WTC11 (cell line): ENCODE results near the gene BMP7. TPM values are rescaled to one million over a fixed set of nuclear protein-coding genes. Genes with fewer than 3 reads are reported as not detected.

Experiments used
- ATAC-seq: fragments of 200-7000 bp; cut with Tn5 transposase; 2 replicates; pipeline ENCODE4 v1.10.0; 2021; ENCODE audit warnings: mild to moderate bottlenecking, moderate library complexity
- CTCF ChIA-PET: fragments of 300-600 bp; sonication (Branson Sonifier 250); formaldehyde crosslinking; loops from one replicate; lab custom pipeline; 2021; ENCODE audit warnings: antibody characterized with exemption; lab: Charles Lee
- POLR2A ChIA-PET: fragments of 350-600 bp; sonication (Branson Sonifier 250); formaldehyde crosslinking; loops from one replicate; lab custom pipeline; 2021; ENCODE audit warnings: antibody characterized with exemption; lab: Charles Lee
- DNase-seq: peaks from one replicate; pipeline ENCODE4 v3.0.0; 2021; ENCODE audit warnings: low spot score
- H3K27ac Mint-ChIP-seq: 2 replicates; pipeline ENCODE4 v1.8.0; 2021; ENCODE audit warnings: mixed read lengths
- H3K27me3 Mint-ChIP-seq: 2 replicates; pipeline ENCODE4 v1.8.0; 2021; ENCODE audit warnings: low read depth, mild to moderate bottlenecking, moderate library complexity, mixed read lengths
- H3K36me3 Mint-ChIP-seq: 2 replicates; pipeline ENCODE4 v1.8.0; 2021; ENCODE audit warnings: mixed read lengths
- H3K4me1 Mint-ChIP-seq: 2 replicates; pipeline ENCODE4 v1.8.0; 2022; ENCODE audit warnings: mixed read lengths
- H3K4me3 Mint-ChIP-seq: 2 replicates; pipeline ENCODE4 v1.8.0; 2021; ENCODE audit warnings: mild to moderate bottlenecking, moderate library complexity, mixed read lengths
- H3K9me3 Mint-ChIP-seq: 2 replicates; pipeline ENCODE4 v1.8.0; 2021; ENCODE audit warnings: mixed read lengths
- ATF1 ChIP-seq: sonication (generic); formaldehyde crosslinking; IDR thresholded peaks from 2 replicates; pipeline ENCODE4 v1.8.1; 2023; ENCODE audit warnings: mild to moderate bottlenecking, moderate library complexity, missing genetic modification reagents
- ELF4 ChIP-seq: sonication (generic); formaldehyde crosslinking; IDR thresholded peaks from 2 replicates; pipeline ENCODE4 v1.8.1; 2022; ENCODE audit warnings: low read depth, mild to moderate bottlenecking, moderate library complexity, missing genetic modification reagents
- EMX1 ChIP-seq: fragments of 250-450 bp; sonication (Bioruptor Pico); IDR thresholded peaks from 2 replicates; pipeline ENCODE4 v1.8.0; 2021; ENCODE audit warnings: mild to moderate bottlenecking
- ESRRA ChIP-seq: sonication (generic); formaldehyde crosslinking; IDR thresholded peaks from 2 replicates; pipeline ENCODE4 v1.8.1; 2022; ENCODE audit warnings: mild to moderate bottlenecking, missing genetic modification reagents, borderline replicate concordance
- FOXP1 ChIP-seq: sonication (generic); formaldehyde crosslinking; IDR thresholded peaks from 2 replicates; pipeline ENCODE4 v1.8.0; 2022; ENCODE audit warnings: missing genetic modification reagents, mild to moderate bottlenecking, moderate library complexity, borderline replicate concordance
- HMGA2 ChIP-seq: fragments of 250-450 bp; sonication (Bioruptor Pico); IDR thresholded peaks from 2 replicates; pipeline ENCODE4 v1.4.0; 2021; ENCODE audit warnings: mild to moderate bottlenecking, moderate library complexity
- MYBL2 ChIP-seq: sonication (generic); formaldehyde crosslinking; IDR thresholded peaks from 2 replicates; pipeline ENCODE4 v1.8.1; 2023; ENCODE audit warnings: mild to moderate bottlenecking, moderate library complexity, missing genetic modification reagents
- NFATC4 ChIP-seq: fragments of 250-450 bp; sonication (Bioruptor Pico); IDR thresholded peaks from 2 replicates; pipeline ENCODE4 v1.9.0; 2021; ENCODE audit warnings: mild to moderate bottlenecking
- OVOL2 ChIP-seq: fragments of 250-450 bp; sonication (Bioruptor Pico); IDR thresholded peaks from 2 replicates; pipeline ENCODE4 v1.9.0; 2021; ENCODE audit warnings: mild to moderate bottlenecking, borderline replicate concordance
- RORB ChIP-seq: fragments of 250-450 bp; sonication (Bioruptor Pico); IDR thresholded peaks from 2 replicates; pipeline ENCODE4 v1.9.0; 2021; ENCODE audit warnings: mild to moderate bottlenecking
- SMAD4 ChIP-seq: sonication (generic); formaldehyde crosslinking; IDR thresholded peaks from 2 replicates; pipeline ENCODE4 v1.8.0; 2022; ENCODE audit warnings: mild to moderate bottlenecking, missing genetic modification reagents
- SOX15 ChIP-seq: fragments of 250-450 bp; sonication (Bioruptor Pico); IDR thresholded peaks from 2 replicates; pipeline ENCODE4 v1.9.0; 2021; ENCODE audit warnings: mild to moderate bottlenecking
- TCF7 ChIP-seq: sonication (generic); formaldehyde crosslinking; IDR thresholded peaks from 2 replicates; pipeline ENCODE4 v1.8.0; 2022; ENCODE audit warnings: mild to moderate bottlenecking, low read depth, missing genetic modification reagents, moderate library complexity
- TEAD1 ChIP-seq: sonication (generic); formaldehyde crosslinking; IDR thresholded peaks from 2 replicates; pipeline ENCODE4 v1.8.0; 2022; ENCODE audit warnings: mild to moderate bottlenecking, missing genetic modification reagents
- TEAD4 ChIP-seq: sonication (generic); formaldehyde crosslinking; IDR thresholded peaks from 2 replicates; pipeline ENCODE4 v1.8.0; 2022; ENCODE audit warnings: mild to moderate bottlenecking, missing genetic modification reagents
- USF1 ChIP-seq: sonication (generic); formaldehyde crosslinking; IDR thresholded peaks from 2 replicates; pipeline ENCODE4 v1.8.0; 2022; ENCODE audit warnings: mild to moderate bottlenecking, missing genetic modification reagents
- ZNF138 ChIP-seq: sonication (generic); formaldehyde crosslinking; conservative IDR thresholded peaks from 2 replicates; pipeline ENCODE4 v1.8.1; 2022; ENCODE audit warnings: mild to moderate bottlenecking, moderate library complexity, missing genetic modification reagents
- ZNF232 ChIP-seq: sonication (generic); formaldehyde crosslinking; IDR thresholded peaks from 2 replicates; pipeline ENCODE4 v1.8.0; 2022; ENCODE audit warnings: mild to moderate bottlenecking, missing genetic modification reagents
- ZNF317 ChIP-seq: sonication (generic); formaldehyde crosslinking; IDR thresholded peaks from 2 replicates; pipeline ENCODE4 v1.8.1; 2023; ENCODE audit warnings: low read depth, mild to moderate bottlenecking, moderate library complexity, missing genetic modification reagents, borderline replicate concordance
- ZNF671 ChIP-seq: fragments of 250-450 bp; sonication (Bioruptor Pico); IDR thresholded peaks from 2 replicates; pipeline ENCODE4 v1.8.0; 2021; ENCODE audit warnings: mild to moderate bottlenecking
- total RNA-seq: library from RNA; stranded (reverse); gene quantifications from 3 replicates; pipeline ENCODE4 v1.2.3, GENCODE V29; 2021
- TF ChIP-seq, protein P1 (sequence below): fragments of 250-450 bp; sonication (Bioruptor Pico); IDR thresholded peaks from 2 replicates; pipeline ENCODE4 v1.9.0; 2021; ENCODE audit warnings: moderate library complexity, mild to moderate bottlenecking, inconsistent platforms, borderline replicate concordance
- TF ChIP-seq, protein P2 (sequence below): fragments of 250-450 bp; sonication (Bioruptor Pico); IDR thresholded peaks from 2 replicates; pipeline ENCODE4 v2.1.2; 2022; ENCODE audit warnings: mild to moderate bottlenecking, moderate library complexity
- TF ChIP-seq, protein P3 (sequence below): sonication (generic); formaldehyde crosslinking; IDR thresholded peaks from 2 replicates; pipeline ENCODE4 v1.8.0; 2023; ENCODE audit warnings: missing genetic modification reagents
- TF ChIP-seq, protein P4 (sequence below): sonication (generic); formaldehyde crosslinking; IDR thresholded peaks from 2 replicates; pipeline ENCODE4 v1.8.0; 2023; ENCODE audit warnings: missing genetic modification reagents, mild to moderate bottlenecking, borderline replicate concordance

Gene BMP7
- total RNA-seq, 1 experiment from 2014 or later, result 40.7 TPM

DNA sequence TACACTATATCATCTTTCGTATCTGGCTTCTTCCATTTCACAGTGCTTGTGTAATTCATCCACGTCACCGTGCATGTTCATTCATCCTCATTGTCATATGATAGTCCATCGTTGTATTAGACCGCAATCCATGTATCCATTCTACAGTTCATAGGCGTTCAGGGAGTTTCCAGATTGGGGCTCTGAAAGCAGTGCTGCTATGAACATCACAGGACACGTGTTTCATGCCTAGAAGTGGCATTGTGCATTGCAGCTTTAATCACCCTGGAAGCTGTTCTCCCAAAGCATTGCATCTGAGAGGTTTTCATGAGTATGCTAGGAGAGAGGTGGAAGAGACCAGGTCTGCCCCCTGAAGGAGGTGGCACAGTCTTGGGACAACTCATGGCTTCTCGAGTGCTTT lies 35.3 kb downstream of the BMP7 start:
- peaks cover 5% of the 10 kb centered on the region; the same call in 1 of the 2 replicates for H3K36me3 Mint-ChIP-seq
- H3K27me3 Mint-ChIP-seq, result peaks cover 30% of the 10 kb centered on the region
- no peak overlapping the region for H3K27ac Mint-ChIP-seq
- no peaks in the 10 kb centered on the region; the same call in 1 of the 2 replicates for H3K9me3 Mint-ChIP-seq
- no peak overlapping the region for H3K4me3 Mint-ChIP-seq
- ChIA-PET CTCF (interaction anchor here (0.6 to 2.0 kb wide), 4 partner anchors 13 to 101 kb away, joined by 3 to 5 read pairs (median 4); partner anchors contain the start of gene SPO11), POLR2A (no interaction called here)
- no peak for TF ChIP-seq FOXP1 (CRISPR knock-in tag)
- TF ChIP-seq SOX15, result no peak
- TF ChIP-seq ZNF138, result no peak
- no peak for TF ChIP-seq RORB (CRISPR knock-in tag)
- no peak for TF ChIP-seq ZNF317 (CRISPR knock-in tag)
- no peak for TF ChIP-seq TEAD4 (CRISPR knock-in tag)
- ATAC-seq, result no peak
- DNase-seq, result no peak
- H3K4me1 Mint-ChIP-seq, result peaks cover 56% of the 10 kb centered on the region

DNA sequence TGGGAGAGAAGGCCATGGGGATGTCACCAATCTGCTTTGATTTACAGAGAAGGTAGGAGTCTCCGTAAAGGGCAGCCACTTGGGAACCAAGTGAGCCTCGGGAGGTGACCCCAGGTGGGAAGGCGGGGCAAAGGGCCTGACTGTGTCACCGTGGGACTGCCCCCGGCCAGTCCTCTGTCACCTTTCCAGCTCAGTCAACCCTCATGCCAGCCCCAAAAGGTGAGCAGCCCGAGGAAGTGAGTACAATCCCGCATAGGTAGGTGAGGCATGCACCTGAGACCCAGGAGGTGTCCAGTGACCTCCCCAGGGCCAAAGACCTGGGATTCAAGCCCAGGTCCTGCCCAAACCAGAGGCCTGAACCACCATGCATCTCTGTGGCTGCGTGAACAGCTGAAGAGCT lies 36.2 kb downstream of the BMP7 start:
- Mint-ChIP-seq H3K4me3 (no peak overlapping the region), H3K4me1 (peaks cover 56% of the 10 kb centered on the region), H3K27me3 (peaks cover 28% of the 10 kb centered on the region), H3K36me3 (peaks cover 5% of the 10 kb centered on the region; the same call in 1 of the 2 replicates), H3K27ac (no peak overlapping the region; the same call in 1 of the 2 replicates), H3K9me3 (no peaks in the 10 kb centered on the region; the same call in 1 of the 2 replicates)
- ATAC-seq (no peak), DNase-seq (no peak)
- ChIA-PET CTCF (interaction anchor here (0.6 to 2.0 kb wide), 3 partner anchors 12 to 100 kb away, joined by 3 to 6 read pairs (median 4); partner anchors contain the start of gene SPO11), POLR2A (no interaction called here)
- TF ChIP-seq ELF4 (CRISPR knock-in tag) (no peak), ZNF232 (CRISPR knock-in tag) (no peak), FOXP1 (CRISPR knock-in tag) (no peak), SMAD4 (no peak), TEAD1 (CRISPR knock-in tag) (no peak), MYBL2 (CRISPR knock-in tag) (no peak), ZNF671 (CRISPR knock-in tag) (no peak), EMX1 (CRISPR knock-in tag) (no peak), ATF1 (CRISPR knock-in tag) (no peak)
- TF ChIP-seq, protein P1, sequence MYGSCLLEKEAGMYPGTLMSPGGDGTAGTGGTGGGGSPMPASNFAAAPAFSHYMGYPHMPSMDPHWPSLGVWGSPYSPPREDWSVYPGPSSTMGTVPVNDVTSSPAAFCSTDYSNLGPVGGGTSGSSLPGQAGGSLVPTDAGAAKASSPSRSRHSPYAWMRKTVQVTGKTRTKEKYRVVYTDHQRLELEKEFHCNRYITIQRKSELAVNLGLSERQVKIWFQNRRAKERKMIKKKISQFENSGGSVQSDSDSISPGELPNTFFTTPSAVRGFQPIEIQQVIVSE (CRISPR knock-in tag), result no peak
- TF ChIP-seq, protein P2, sequence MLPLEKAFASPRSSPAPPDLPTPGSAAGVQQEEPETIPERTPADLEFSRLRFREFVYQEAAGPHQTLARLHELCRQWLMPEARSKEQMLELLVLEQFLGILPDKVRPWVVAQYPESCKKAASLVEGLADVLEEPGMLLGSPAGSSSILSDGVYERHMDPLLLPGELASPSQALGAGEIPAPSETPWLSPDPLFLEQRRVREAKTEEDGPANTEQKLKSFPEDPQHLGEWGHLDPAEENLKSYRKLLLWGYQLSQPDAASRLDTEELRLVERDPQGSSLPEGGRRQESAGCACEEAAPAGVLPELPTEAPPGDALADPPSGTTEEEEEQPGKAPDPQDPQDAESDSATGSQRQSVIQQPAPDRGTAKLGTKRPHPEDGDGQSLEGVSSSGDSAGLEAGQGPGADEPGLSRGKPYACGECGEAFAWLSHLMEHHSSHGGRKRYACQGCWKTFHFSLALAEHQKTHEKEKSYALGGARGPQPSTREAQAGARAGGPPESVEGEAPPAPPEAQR (CRISPR knock-in tag), result no peak

DNA sequence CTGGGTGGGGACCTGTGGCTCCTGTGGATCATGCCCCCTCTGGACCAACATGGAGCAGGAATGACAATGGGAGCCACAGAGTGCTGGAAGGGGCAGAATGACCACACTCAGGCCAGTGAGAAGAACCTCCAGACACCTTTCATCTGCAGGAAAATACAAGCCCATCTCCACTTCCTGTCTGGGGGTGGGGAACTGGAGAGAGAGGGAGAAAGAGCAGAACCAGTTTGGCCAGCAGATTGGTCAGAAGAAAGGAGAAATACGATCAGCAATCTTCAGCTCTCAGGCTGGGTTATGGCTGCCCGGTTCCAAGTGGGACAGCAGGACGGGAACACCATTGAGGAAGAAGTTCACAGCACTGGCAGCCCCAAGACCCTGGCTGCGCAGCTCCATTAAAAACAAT lies 37.0 kb downstream of the BMP7 start:
- H3K36me3 Mint-ChIP-seq, result peaks cover 5% of the 10 kb centered on the region; the same call in 1 of the 2 replicates
- DNase-seq, result no peak
- ATAC-seq, result no peak
- POLR2A ChIA-PET, result no interaction called here
- CTCF ChIA-PET, result interaction anchor here (0.9 to 2.0 kb wide), 2 partner anchors 11 to 100 kb away, joined by 3 to 6 read pairs; partner anchors contain the start of gene SPO11
- H3K4me1 Mint-ChIP-seq, result peaks cover 51% of the 10 kb centered on the region
- H3K27me3 Mint-ChIP-seq, result peaks cover 25% of the 10 kb centered on the region
- H3K27ac Mint-ChIP-seq, result no peak overlapping the region
- no peaks in the 10 kb centered on the region; the same call in 1 of the 2 replicates for H3K9me3 Mint-ChIP-seq
- H3K4me3 Mint-ChIP-seq, result no peak overlapping the region
- TF ChIP-seq TCF7 (CRISPR knock-in tag) (no peak), ESRRA (CRISPR knock-in tag) (no peak), HMGA2 (CRISPR knock-in tag) (no peak), MYBL2 (CRISPR knock-in tag) (no peak), ZNF232 (CRISPR knock-in tag) (no peak), ZNF317 (CRISPR knock-in tag) (no peak), USF1 (CRISPR knock-in tag) (no peak), NFATC4 (CRISPR knock-in tag) (no peak), OVOL2 (CRISPR knock-in tag) (no peak)
- TF ChIP-seq, protein P3, sequence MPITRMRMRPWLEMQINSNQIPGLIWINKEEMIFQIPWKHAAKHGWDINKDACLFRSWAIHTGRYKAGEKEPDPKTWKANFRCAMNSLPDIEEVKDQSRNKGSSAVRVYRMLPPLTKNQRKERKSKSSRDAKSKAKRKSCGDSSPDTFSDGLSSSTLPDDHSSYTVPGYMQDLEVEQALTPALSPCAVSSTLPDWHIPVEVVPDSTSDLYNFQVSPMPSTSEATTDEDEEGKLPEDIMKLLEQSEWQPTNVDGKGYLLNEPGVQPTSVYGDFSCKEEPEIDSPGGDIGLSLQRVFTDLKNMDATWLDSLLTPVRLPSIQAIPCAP (CRISPR knock-in tag), result no peak
- TF ChIP-seq, protein P1 (CRISPR knock-in tag), result no peak
- TF ChIP-seq, protein P4, sequence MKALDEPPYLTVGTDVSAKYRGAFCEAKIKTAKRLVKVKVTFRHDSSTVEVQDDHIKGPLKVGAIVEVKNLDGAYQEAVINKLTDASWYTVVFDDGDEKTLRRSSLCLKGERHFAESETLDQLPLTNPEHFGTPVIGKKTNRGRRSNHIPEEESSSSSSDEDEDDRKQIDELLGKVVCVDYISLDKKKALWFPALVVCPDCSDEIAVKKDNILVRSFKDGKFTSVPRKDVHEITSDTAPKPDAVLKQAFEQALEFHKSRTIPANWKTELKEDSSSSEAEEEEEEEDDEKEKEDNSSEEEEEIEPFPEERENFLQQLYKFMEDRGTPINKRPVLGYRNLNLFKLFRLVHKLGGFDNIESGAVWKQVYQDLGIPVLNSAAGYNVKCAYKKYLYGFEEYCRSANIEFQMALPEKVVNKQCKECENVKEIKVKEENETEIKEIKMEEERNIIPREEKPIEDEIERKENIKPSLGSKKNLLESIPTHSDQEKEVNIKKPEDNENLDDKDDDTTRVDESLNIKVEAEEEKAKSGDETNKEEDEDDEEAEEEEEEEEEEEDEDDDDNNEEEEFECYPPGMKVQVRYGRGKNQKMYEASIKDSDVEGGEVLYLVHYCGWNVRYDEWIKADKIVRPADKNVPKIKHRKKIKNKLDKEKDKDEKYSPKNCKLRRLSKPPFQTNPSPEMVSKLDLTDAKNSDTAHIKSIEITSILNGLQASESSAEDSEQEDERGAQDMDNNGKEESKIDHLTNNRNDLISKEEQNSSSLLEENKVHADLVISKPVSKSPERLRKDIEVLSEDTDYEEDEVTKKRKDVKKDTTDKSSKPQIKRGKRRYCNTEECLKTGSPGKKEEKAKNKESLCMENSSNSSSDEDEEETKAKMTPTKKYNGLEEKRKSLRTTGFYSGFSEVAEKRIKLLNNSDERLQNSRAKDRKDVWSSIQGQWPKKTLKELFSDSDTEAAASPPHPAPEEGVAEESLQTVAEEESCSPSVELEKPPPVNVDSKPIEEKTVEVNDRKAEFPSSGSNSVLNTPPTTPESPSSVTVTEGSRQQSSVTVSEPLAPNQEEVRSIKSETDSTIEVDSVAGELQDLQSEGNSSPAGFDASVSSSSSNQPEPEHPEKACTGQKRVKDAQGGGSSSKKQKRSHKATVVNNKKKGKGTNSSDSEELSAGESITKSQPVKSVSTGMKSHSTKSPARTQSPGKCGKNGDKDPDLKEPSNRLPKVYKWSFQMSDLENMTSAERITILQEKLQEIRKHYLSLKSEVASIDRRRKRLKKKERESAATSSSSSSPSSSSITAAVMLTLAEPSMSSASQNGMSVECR (CRISPR knock-in tag), result no peak
